ENCODE measurements around the gene MYO5B. TPM values are rescaled to one million over a fixed set of nuclear protein-coding genes. Genes with fewer than 3 reads are reported as not detected.

Gene MYO5B
- total RNA-seq, 1 experiment from 2014 or later, result 32.1 TPM

DNA sequence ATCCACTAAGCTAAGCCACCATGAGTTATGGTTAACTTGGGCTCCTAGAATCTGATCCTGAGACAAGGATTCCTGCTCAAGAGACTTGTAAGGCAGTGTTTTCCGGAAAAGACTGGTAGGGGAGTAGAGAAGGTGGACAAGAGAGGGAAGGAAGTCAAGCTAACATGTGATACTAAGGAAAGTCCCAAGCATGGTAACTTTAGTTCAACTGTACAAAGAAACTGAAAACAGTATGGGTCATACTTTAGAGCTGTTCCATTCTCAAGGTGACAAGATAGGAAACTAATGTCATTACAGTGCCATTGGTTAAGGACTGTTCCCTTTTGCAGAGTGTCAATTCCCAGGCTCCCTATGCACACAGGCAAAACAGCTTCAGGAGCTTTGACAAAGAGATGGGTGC is 5.8 kb downstream of the MYO5B start:
- Histone ChIP-seq H2AFZ (ENCODE audit: low read depth, low read length, poor library complexity, severe bottlenecking) (no peak overlapping the region), H3K4me1 (ENCODE audit: control insufficient read depth in 1 of 2, insufficient read depth in 2 of 2, low read length in 2 of 2) (peaks cover 5 to 18% of the 10 kb centered on the region in 2 experiments; a peak in 3 of 4 replicates), H3K27me3 (ENCODE audit: insufficient read depth, low read length) (no peaks in the 10 kb centered on the region), H3K9me3 (ENCODE audit: control insufficient read depth in 1 of 2, insufficient read depth in 1 of 2, low read depth in 1 of 2, low read length in 2 of 2) (no peaks in the 10 kb centered on the region), H3K36me3 (ENCODE audit: control insufficient read depth in 1 of 2, insufficient read depth in 2 of 2, low read length in 2 of 2) (no peaks in the 10 kb centered on the region), H3K27ac (ENCODE audit: low read depth, low read length) (no peak overlapping the region), H3K4me3 (replicated peaks in 1 of 2; ENCODE audit: low read depth in 1 of 2, low read length in 2 of 2) (no peak overlapping the region), H3K9ac (ENCODE audit: low read length) (no peak overlapping the region), H3K79me2 (ENCODE audit: insufficient read depth, low read length) (no peaks in the 10 kb centered on the region), H3K4me2 (ENCODE audit: low read length) (no peak overlapping the region), H3K9me2 (ENCODE audit: insufficient read depth) (no peaks in the 10 kb centered on the region), H4K20me1 (ENCODE audit: insufficient read depth) (no peaks in the 10 kb centered on the region)
- DNase-seq (ENCODE audit: low read depth, low spot score) (no peak), ATAC-seq (no peak)
- ChIA-PET CTCF (no interaction called here), RAD21 (ENCODE audit: low non-redundant PET in 1 of 2, low total read pairs in 2 of 2, uncharacterized antibody in 2 of 2, unreplicated experiment in 2 of 2) (no interaction called here), POLR2A (no interaction called here)
- BruUV-seq (replicated peaks), result no TSS peak
- no peak for TF ChIP-seq EGR1 (IDR thresholded peaks at IDR 0.05; ENCODE audit: low read depth)
- TF ChIP-seq, protein P1, sequence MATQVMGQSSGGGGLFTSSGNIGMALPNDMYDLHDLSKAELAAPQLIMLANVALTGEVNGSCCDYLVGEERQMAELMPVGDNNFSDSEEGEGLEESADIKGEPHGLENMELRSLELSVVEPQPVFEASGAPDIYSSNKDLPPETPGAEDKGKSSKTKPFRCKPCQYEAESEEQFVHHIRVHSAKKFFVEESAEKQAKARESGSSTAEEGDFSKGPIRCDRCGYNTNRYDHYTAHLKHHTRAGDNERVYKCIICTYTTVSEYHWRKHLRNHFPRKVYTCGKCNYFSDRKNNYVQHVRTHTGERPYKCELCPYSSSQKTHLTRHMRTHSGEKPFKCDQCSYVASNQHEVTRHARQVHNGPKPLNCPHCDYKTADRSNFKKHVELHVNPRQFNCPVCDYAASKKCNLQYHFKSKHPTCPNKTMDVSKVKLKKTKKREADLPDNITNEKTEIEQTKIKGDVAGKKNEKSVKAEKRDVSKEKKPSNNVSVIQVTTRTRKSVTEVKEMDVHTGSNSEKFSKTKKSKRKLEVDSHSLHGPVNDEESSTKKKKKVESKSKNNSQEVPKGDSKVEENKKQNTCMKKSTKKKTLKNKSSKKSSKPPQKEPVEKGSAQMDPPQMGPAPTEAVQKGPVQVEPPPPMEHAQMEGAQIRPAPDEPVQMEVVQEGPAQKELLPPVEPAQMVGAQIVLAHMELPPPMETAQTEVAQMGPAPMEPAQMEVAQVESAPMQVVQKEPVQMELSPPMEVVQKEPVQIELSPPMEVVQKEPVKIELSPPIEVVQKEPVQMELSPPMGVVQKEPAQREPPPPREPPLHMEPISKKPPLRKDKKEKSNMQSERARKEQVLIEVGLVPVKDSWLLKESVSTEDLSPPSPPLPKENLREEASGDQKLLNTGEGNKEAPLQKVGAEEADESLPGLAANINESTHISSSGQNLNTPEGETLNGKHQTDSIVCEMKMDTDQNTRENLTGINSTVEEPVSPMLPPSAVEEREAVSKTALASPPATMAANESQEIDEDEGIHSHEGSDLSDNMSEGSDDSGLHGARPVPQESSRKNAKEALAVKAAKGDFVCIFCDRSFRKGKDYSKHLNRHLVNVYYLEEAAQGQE (IDR thresholded peaks at IDR 0.05; ENCODE audit: low read depth), result no peak
- intact Hi-C loops (cut with micrococcal nuclease), result no loop called here

DNA sequence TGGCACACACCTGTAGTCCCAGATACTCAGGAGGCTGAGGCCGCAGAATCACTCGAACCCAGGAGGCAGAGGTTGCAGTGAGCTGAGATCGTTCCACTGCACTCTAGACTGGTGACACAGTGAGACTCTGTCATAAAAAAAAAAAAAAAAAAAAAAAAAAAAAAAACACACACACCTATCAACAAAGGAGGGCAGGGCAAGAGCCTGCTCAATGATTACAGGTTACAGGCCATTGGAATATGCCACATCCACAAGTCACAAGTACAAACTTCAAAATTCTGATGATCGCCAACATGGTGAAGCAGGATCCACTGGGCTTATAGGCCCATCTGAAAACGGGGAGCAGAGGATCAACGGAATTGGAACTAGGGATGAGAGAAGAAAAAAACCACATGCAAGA is 6.3 kb downstream of the MYO5B start:
- H4K20me1 ChIP-seq (ENCODE audit: insufficient read depth), result no peaks in the 10 kb centered on the region
- ChIA-PET CTCF (no interaction called here), POLR2A (no interaction called here), RAD21 (ENCODE audit: low non-redundant PET in 1 of 2, low total read pairs in 2 of 2, uncharacterized antibody in 2 of 2, unreplicated experiment in 2 of 2) (no interaction called here)
- H2AFZ ChIP-seq (ENCODE audit: low read depth, low read length, poor library complexity, severe bottlenecking), result no peak overlapping the region
- H3K4me1 ChIP-seq (ENCODE audit: control insufficient read depth in 1 of 2, insufficient read depth in 2 of 2, low read length in 2 of 2), result peaks cover 9 to 18% of the 10 kb centered on the region in 2 experiments; a peak in 3 of 4 replicates
- intact Hi-C loops (cut with micrococcal nuclease), result no loop called here
- no peak for DNase-seq (ENCODE audit: low read depth, low spot score)
- no peaks in the 10 kb centered on the region for H3K9me2 ChIP-seq (ENCODE audit: insufficient read depth)
- H3K4me2 ChIP-seq (ENCODE audit: low read length), result no peak overlapping the region
- ATAC-seq, result no peak
- BruUV-seq (replicated peaks), result no TSS peak
- no peak overlapping the region for H3K27ac ChIP-seq (ENCODE audit: low read depth, low read length)
- H3K9ac ChIP-seq (ENCODE audit: low read length), result no peak overlapping the region
- TF ChIP-seq YY1 (IDR thresholded peaks at IDR 0.05; ENCODE audit: extremely low read depth, insufficient replicate concordance, low read depth, low read length), result no peak
- no peak for TF ChIP-seq SRF (IDR thresholded peaks at IDR 0.05; ENCODE audit: low read depth)
- no peak for TF ChIP-seq ZNF274 (IDR thresholded peaks at IDR 0.05; ENCODE audit: low read depth, low read length)
- TF ChIP-seq, protein P2, sequence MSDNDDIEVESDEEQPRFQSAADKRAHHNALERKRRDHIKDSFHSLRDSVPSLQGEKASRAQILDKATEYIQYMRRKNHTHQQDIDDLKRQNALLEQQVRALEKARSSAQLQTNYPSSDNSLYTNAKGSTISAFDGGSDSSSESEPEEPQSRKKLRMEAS (IDR thresholded peaks at IDR 0.05), result no peak
- no peak for TF ChIP-seq SIN3A (IDR thresholded peaks at IDR 0.05; ENCODE audit: low read depth)
- H3K27me3 ChIP-seq (ENCODE audit: insufficient read depth, low read length), result no peaks in the 10 kb centered on the region
- no peaks in the 10 kb centered on the region for H3K36me3 ChIP-seq (ENCODE audit: control insufficient read depth in 1 of 2, insufficient read depth in 2 of 2, low read length in 2 of 2)
- no peaks in the 10 kb centered on the region for H3K9me3 ChIP-seq (ENCODE audit: control insufficient read depth in 1 of 2, insufficient read depth in 1 of 2, low read depth in 1 of 2, low read length in 2 of 2)
- H3K4me3 ChIP-seq (replicated peaks in 1 of 2; ENCODE audit: low read depth in 1 of 2, low read length in 2 of 2), result no peak overlapping the region
- H3K79me2 ChIP-seq (ENCODE audit: insufficient read depth, low read length), result no peaks in the 10 kb centered on the region
